GM19395 (cell line): ENCODE data around the gene LRP11.

ENCODE experiments used
- ATAC-seq: cut with Tn5 transposase; IDR thresholded peaks from one replicate; pipeline ENCODE4 v1.9.1; 2021; ENCODE audit warnings: mild to moderate bottlenecking, moderate library complexity; ENCODE audit not compliant: unreplicated experiment

LRP11 gene

DNA sequence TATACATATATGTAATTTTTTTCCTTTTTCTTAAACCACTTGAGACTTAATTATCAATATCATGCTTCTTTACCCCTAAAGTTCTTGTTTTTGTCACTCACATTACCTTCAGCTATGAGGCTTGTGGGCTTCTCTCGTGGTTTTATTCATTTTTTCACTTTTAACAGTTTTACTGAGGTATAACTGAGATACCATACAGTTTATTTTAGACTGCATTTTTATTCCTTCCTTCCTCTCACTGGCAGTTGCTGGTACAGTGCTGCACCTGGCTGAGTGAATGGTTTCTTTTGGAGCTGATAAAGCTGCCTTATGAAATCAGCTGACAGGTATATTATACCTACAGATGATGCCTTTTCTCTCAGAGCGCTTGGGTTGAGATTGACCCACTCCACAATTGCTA, 54.4 kb downstream of the LRP11 start:
- ATAC-seq = no peak

DNA sequence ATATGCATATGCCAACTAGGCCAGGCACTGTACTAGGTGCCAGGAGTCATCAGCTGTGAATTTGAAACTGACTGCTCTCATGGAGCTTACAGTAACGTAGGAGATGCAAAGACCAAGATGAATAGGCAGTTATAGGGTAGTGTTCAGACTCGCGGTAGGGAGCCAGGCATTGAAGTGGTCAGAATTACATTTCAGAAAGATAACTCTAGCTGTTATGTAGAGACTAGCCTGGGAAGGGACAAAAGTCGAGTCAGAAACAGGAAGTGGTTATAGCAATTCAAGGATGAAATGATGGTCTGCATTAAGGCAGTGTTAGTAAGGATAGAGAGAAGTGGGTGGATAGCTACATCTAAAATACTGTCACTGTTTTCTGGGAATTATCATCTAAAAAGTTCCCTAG, 58.0 kb downstream of the LRP11 start:
- ATAC-seq = no peak

DNA sequence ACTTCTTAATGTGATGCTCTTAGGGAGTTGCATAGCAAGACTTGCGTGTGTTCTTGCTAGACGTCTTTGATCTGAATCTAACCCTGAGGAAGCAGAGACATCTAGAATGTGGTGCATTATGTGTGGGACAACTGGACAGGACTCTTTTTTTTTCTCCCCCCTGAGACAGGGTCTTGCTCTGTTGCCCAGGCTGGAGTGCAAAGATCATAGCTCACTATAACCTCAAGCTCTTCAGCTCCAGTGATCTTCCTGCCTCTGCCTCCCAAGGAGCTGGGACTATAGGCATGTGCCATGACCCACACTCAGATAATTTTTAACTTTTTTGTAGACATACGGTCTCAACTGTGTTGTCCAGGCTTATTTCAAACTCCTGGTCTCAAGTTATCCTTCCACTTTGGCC, 80.6 kb downstream of the LRP11 start:
- ATAC-seq = no peak

DNA sequence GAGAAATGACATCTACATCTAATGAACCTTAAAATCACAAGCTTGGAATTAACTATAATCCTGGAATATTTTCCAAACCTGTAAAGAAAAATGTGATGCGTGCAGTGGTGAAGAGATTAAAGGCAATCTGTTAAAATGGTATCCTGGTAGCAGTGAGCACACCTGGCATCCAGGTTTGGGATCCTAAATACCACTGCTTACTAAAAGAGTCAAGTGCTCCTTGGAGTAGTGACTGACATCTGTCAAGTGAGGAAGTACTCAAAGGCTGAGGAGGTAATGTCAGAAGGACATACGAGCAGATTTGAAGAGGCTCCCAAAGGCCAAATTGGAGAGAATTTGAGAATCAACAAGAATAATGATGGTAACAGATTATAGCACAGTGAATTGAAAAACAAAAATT, 81.8 kb downstream of the LRP11 start:
- ATAC-seq = no peak

DNA sequence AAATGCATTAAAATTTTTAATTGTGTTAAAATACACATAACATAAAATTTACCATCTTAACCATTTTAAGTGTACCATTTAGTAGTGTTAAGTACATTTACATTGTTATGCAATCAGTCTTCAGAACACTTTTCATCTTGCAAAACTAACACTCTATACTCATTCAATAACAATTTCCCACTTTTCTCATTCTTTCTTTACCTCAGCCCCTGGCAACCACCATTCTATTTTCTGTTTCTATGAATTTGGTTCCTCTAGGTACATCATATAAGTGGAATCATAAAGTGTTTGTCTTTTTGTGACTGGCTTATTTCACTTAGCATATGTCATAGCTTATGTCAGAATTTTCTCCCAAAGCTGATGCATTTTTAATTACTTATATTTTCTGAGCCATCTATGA, 82.4 kb downstream of the LRP11 start:
- no peak for ATAC-seq

DNA sequence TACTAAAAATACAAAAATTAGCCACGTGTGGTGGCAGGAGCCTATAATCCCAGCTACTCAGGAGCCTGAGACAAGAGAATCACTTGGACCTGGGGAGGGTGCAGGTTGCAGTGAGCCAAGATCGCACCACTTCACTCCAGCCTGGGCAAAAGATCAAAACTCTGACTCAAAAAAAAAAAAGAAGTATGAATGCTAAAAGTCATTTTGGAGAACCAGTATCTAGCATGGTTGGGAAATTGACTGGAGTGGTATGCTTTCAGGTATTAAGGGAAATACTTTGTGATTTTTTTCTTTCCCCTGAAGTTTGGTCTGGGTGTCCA, 84.6 kb downstream of the LRP11 start:
- no peak for ATAC-seq

DNA sequence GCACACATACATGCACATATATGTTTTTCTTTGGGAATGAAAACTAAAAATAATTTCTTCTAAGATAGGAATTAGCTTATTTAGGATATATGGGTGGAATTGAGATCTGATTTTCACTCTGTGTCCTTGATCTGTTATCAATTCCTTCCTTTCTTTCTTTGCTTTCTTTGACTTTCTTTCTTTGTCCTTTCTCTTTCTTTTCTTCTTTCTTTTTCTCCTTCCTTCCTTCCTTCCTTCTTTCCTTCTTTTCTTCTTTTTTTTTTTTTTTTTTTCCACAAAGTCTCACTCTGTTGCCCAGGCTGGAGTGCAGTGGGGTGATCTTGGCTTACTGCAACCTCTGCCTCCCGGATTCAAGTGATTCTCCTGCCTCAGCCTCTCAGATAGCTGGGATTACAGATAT, 86.5 kb downstream of the LRP11 start:
- no peak for ATAC-seq

DNA sequence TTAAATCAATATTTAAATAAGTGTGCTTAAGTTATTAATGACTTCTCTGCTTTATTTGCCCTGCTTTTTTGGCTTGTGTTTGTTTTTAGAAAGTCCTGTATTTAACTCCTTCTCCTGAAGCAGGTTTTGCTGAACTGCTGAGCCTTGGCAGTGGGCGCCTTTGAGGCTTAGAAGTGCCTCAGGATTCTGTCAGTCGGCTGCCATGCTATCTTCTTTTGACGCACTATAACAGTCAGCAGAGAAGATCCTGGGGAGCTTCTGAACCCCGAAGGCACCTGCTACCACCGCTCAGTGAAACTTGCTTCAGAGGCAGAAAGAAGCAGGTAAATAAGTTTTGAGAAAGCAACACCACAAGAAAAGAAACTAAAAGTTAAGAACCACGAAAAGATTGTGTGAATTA, 92.2 kb downstream of the LRP11 start:
- ATAC-seq = no peak

DNA sequence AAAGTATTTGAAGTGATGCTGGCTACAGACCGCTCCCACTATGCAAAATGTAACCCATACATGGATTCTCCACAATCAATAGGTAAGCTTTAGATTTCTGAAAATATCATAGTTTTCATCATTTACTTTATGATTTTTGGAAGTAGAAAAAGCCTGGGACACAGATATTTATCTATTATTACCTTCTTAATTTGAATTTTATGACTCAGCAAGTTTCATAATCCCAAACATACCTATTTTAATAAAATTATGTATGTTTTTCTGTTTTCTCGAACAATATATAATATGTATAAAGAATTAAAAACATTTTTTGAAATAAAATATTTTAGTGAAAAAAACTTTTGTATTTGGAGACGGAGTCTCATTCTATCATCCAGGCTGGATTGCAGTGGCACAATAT, 93.0 kb downstream of the LRP11 start:
- no peak for ATAC-seq

DNA sequence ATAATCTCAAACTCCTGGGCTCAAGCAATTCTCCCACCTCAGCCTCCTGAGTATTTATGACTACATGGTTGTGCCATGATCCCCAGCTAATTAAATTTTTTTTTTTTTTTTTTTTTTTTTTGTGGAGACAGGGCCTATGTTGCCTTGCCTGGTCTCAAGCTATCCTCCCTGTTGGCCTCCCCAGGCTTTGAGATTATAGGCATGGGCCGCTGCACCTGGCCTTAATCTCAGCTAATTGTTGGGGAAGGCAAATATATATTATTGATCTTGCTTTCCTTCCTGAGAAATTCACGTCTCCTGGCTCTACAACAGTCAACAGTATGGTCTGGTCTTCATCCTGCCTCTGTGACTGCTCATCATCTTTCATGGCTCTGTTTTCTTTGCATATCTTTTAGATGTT, 94.5 kb downstream of the LRP11 start:
- no peak for ATAC-seq
